ENCODE measurements around the gene PBOV1.

- TF ChIP-seq CTCF (IDR thresholded peaks at IDR 0.05): no peak
- no peak for TF ChIP-seq ZFX (IDR thresholded peaks at IDR 0.05; ENCODE audit: borderline replicate concordance)
Observed at GRCh38 chr6:138226700-138227315, 8.5 kb upstream of the PBOV1 start.
